Glomerular visceral epithelial cell (primary cell): ENCODE measurements around the gene MEG3.

Experiments used
- DNase-seq: peaks from one replicate; pipeline ENCODE4 v3.0.0-alpha.2; 2016; ENCODE audit errors: extremely low spot score

The MEG3 gene

GRCh38 chr14:100880271-100881101 lies 54.6 kb downstream of the MEG3 start:
- DNase-seq: no peak

GRCh38 chr14:100881211-100882025 lies 55.5 kb downstream of the MEG3 start:
- no peak for DNase-seq

GRCh38 chr14:100882026-100882967 lies 56.4 kb downstream of the MEG3 start:
- no peak for DNase-seq

GRCh38 chr14:100882991-100883788 lies 57.3 kb downstream of the MEG3 start:
- DNase-seq: no peak

GRCh38 chr14:100883789-100884101 lies 57.8 kb downstream of the MEG3 start:
- DNase-seq: no peak

- no peak for DNase-seq
These were observed 58.5 kb downstream of the MEG3 start for GRCh38 chr14:100884456-100884855.

GRCh38 chr14:100885196-100885595 lies 59.3 kb downstream of the MEG3 start:
- no peak for DNase-seq

GRCh38 chr14:100885617-100886016 lies 59.7 kb downstream of the MEG3 start:
- DNase-seq: no peak

- DNase-seq: no peak
These were observed 61.9 kb downstream of the MEG3 start for GRCh38 chr14:100887728-100888335.

- DNase-seq: no peak
These were observed 62.9 kb downstream of the MEG3 start for GRCh38 chr14:100888789-100889315.

GRCh38 chr14:100889641-100890040 lies 63.7 kb downstream of the MEG3 start:
- no peak for DNase-seq

- DNase-seq: no peak
These were observed 64.3 kb downstream of the MEG3 start for GRCh38 chr14:100890061-100890850.

GRCh38 chr14:100891051-100891450 lies 65.1 kb downstream of the MEG3 start:
- DNase-seq: no peak

- no peak for DNase-seq
These were observed 65.9 kb downstream of the MEG3 start for GRCh38 chr14:100891501-100892445.

GRCh38 chr14:100892496-100893227 lies 66.7 kb downstream of the MEG3 start:
- no peak for DNase-seq

GRCh38 chr14:100893228-100893601 lies 67.3 kb downstream of the MEG3 start:
- DNase-seq: no peak

GRCh38 chr14:100893760-100894159 lies 67.8 kb downstream of the MEG3 start:
- no peak for DNase-seq

- no peak for DNase-seq
These were observed 68.5 kb downstream of the MEG3 start for GRCh38 chr14:100894416-100894815.
